Measurements from ENCODE around the gene SLC26A8.

SLC26A8 gene

DNA sequence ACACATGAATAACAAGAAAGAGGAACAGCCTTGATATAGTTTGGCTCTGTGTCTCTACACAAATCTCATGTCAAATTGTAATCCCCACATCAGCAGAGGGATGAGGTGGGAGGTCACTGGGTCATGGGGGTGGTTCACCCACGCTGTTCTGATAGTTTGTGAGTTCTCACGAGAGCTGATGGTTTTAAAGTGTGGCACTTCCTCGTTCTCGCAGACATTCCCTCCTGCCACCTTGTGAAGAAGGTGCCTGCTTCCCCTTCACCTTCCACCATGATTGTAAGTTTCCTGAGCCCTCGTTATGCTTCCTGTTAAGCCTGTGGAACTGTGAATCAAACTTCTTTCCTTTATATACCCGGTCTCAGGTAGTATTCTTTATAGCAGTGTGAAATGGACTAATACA is 116.7 kb downstream of the SLC26A8 start:
- no peak for DNase-seq

DNA sequence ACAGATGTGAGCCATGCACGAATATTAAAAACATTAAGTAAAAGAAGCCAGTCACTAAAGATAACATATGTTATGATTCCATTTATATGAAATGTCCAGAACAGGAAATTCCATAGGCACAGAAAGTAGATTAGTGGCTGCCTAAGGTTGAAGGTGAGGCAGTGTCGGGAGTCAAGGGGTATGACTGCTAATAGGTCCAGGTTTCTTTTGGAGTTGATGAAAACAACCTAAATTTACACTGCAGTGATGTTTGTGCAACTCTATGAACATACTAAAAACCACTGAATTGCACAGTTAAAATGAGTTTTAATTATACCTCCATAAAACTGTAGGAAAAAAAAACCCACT is 118.0 kb downstream of the SLC26A8 start:
- no peak for DNase-seq

DNA sequence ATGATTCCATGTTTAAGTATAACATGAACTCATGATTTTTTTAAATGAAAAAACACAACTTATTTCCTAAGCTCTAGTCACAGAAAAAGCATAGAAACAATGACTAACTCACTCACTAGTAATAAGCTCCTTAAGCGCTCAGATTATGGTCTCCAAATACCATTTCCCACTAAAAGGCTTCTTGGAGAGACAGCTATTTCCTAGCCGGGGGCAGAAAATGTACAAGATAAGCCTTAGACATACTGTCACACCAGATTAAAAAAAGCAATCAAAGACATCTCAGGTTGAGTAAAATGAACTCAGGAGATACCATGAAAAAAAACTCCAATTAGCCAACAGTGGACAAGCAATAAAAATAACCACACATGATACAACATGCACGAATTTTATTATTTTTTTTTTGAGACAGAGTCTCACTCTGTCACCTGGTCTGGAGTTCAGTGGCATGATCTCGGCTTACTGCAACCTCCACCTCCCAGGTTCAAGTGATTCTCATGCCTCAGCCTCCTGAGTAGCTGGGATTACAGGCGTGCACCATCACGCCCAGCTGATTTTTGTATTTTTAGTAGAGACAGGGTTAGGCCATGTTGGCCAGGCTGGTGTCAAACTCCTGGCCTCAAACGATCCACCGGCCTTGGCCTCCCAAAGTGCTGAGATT is 118.5 kb downstream of the SLC26A8 start:
- DNase-seq = no peak

DNA sequence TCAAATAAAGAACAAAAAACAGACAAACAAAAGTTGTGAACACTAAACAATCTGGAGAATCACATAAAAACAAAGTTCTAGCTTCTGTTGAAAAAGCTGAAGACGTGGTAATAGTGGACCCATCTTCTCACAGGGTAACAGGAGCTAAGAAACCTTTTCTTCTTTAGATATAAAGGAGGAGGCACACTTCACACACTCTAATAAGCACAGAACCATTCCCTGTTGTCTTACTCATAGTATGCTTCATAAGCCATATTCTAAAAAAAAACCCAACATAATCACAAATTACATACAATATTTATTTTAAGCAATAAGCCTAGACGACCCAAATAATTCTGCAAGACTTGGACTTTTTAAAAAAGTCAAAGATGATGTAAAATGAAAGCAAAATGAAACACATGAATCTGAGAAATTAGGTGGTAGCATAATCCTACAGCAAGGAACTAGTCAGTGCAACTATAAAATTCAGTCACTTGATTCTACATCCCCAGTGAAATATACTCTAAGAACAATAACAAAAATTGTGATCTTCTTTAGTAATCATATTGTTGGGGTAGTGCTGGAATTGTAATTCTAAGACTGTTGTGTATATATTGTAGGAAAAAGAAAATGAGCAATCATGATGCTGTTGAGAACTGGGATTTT is 119.2 kb downstream of the SLC26A8 start:
- DNase-seq = no peak

DNA sequence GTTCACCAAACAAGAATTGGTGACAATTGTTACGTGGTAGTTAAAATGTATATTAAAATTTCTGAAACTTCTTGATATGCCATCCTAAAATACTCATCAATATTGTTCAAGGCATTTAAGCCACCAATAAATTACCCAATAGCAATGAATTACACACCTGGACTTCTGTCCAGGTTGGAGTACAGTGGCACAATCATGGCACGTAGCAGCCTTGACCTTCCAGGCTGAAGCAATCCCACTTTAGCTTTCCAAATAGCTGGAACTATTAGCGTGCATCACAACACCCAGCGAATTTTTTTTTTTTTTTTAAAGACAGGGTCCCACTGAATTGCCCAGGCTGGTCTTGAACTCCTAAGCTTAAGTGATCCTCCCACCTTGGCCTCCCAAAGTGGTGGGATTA is 120.8 kb downstream of the SLC26A8 start:
- no peak for DNase-seq

DNA sequence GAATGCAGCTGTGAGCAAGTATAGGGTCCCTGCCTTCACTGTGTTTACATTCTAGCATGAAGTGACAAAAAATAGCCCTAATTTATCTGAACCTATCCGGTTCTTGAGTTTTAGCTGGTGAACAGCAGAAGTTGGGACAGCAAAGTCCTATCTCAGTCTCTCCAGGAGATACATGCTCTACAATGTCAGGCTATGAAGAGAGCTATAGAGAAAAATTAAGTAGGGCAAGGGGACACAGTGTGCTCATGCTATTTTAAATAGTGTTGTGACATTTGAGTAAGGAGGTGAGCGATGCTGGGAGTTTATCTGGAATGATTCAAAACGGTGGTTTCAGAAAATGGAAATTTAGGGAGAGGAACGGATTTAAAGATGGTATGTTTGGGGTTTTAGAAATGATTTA is 124.0 kb downstream of the SLC26A8 start:
- no peak for DNase-seq

DNA sequence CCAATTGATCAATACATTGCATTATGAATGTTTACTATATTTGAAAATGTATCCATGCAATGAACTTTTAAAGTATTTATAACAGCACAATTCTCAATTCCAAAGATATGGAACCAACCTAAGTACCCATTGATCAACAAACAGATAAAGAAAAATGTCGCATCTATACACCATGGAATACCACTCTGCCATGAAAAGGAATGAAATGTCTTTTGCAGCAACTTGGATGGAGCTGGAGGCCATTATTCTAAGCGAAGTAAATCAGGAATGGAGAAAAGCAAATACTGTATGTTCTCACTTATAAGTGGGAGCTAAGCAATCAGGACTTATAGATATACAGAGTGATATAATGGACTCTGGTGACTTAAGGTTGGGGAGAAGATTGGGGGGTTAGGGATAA is 126.4 kb downstream of the SLC26A8 start:
- no peak for DNase-seq

DNA sequence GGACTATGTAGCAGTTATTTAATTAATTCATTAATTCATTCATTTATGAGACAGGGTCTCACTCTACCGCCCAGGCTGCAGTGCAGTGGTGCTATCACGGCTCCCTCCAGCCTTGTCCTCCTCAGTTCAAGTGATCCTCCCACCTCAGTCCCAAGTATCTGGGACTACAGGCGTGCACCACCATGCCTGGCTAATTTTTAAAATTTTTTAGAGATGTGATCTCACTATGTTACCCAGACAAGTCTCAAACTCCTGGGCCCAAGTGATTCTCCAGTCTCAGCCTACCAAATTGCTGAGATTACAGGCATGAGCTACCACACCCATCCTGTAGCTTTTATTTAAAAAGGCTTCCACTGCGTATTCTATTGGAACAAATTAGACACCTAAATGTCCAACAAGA is 127.0 kb downstream of the SLC26A8 start:
- DNase-seq = no peak

DNA sequence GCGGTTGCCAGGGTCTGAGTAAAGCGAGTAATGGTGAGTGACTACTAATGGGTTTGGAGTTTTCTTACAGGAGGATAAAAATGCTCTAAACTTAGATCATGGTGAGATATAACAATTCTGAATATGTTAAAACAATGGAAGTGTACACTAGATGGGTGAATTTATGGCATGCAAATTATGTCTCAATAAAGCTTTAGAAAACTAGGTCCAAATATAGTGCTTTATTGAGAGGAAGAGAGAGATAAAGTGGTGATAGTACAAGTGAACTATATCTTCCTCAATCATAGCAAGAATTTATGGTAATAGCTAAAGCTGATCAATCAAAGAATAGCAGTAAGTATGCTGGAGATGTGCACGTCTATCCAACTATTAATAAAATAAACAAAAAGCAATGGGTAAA is 127.4 kb downstream of the SLC26A8 start:
- DNase-seq = no peak

DNA sequence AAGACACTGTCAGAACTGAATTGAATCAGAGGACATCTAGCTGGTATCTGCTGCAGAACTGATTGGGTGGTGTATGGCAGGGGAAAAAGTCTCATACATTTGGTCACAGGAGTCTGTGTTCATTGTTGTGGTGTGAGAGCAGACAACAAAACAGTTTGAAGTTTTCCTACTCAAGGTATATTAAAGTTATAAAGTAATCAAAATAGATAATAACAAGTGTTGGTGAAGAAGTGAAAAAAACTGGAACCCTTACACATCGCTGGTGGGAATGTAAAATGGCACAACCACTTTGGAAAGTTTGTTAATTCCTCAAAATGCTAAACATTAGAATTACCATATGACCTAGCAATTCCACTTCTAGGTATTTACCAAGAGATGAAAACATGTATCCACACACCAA is 128.2 kb downstream of the SLC26A8 start:
- DNase-seq = no peak

DNA sequence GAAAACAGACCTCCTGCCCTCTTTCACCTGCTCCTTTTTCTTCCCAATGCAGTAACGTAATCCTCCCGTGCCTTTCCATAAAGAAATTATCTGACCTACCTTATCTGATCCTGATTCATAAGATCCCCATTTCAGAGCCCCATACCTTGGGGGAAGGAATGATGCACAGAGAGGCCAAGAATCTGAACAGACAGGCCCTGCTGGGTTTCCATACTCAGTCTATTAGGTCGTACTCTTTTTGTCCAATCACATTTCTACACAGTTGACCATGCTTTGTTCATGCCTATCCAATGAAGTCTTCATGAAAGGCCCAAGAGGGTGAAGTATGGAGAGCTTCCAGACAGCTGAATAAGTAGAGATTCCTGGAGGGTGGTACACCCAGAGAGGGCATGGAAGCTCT is 128.9 kb downstream of the SLC26A8 start:
- no peak for DNase-seq

DNA sequence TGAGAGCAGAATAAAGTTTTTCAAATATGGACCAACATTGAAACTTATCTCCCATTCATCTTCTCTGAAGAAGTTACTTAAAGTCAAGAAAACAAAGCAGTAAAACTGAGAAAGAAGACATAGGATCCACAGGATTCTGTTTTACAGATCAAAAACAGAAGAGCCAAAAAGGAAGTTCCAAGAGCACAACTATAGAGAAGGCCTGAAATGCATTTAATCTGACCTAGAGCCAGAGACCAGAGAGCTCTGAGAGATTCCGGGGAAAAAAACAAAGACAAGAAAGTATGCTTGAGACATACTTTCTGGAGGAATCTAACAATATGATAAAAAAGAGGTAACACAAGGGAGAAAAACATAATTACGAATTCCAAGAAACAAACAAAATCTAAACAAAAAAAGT is 129.7 kb downstream of the SLC26A8 start:
- no peak for DNase-seq

Data from stimulated activated CD4-positive, alpha-beta T cell treated with anti-CD3 and anti-CD28 coated beads, Interleukin-4, amount 100 ng/mL, for 4 hours (primary cell).